PC-3 (cell line): Measurements from ENCODE around the gene DDO. TPM values are rescaled to one million over a fixed set of nuclear protein-coding genes. Genes with fewer than 3 reads are reported as not detected.

Experiments used
- ATAC-seq: fragments of 200-7000 bp; cut with Tn5 transposase; 2 replicates; pipeline ENCODE4 v1.9.1; 2020; ENCODE audit warnings: mild to moderate bottlenecking, moderate library complexity
- BruUV-seq: library from RNA; stranded (reverse); fragments of 400-500 nt; replicated peaks from 2 replicates; lab custom pipeline; 2021; lab: Mats Ljungman, UMichigan
- CTCF ChIA-PET: fragments of 300-600 bp; sonication (Branson Sonifier 250); formaldehyde crosslinking; loops from one replicate; lab custom pipeline; 2022; ENCODE audit warnings: antibody characterized with exemption; lab: Charles Lee
- POLR2A ChIA-PET: fragments of 300-600 bp; sonication (Branson Sonifier 250); formaldehyde crosslinking; loops from one replicate; lab custom pipeline; 2022; ENCODE audit warnings: antibody characterized with exemption; ENCODE audit not compliant: unreplicated experiment; lab: Charles Lee
- DNase-seq: peaks from one replicate; pipeline ENCODE4 v3.0.0-alpha.2; 2015
- H2AFZ ChIP-seq: fragments of 300-600 bp; sonication (generic); 2 replicates; pipeline ENCODE4 v1.6.0; 2016; ENCODE audit warnings: antibody characterized with exemption, low read length
- H3F3A ChIP-seq: fragments of 300-600 bp; sonication (generic); one replicate; pipeline ENCODE4 v1.6.0; 2017; ENCODE audit warnings: antibody characterized with exemption, low read length, control low read depth, mild to moderate bottlenecking; ENCODE audit not compliant: unreplicated experiment
- H3K27ac ChIP-seq: fragments of 300-600 bp; sonication (generic); 2 replicates; pipeline ENCODE4 v1.5.1; 2016; ENCODE audit warnings: mild to moderate bottlenecking, low read length
- H3K27me3 ChIP-seq: fragments of 300-600 bp; sonication (generic); 2 replicates; pipeline ENCODE4 v1.6.1; 2016; ENCODE audit warnings: low read length, mixed read lengths
- H3K36me3 ChIP-seq: fragments of 300-600 bp; sonication (generic); 2 replicates; pipeline ENCODE4 v1.6.1; 2016; ENCODE audit warnings: low read depth, mixed run types, low read length, mixed read lengths
- H3K4me1 ChIP-seq: fragments of 300-600 bp; sonication (generic); 2 replicates; pipeline ENCODE4 v1.5.1; 2016; ENCODE audit warnings: low read length; ENCODE audit not compliant: insufficient read depth
- H3K4me2 ChIP-seq: fragments of 300-600 bp; sonication (generic); 2 replicates; pipeline ENCODE4 v1.6.0; 2016; ENCODE audit warnings: low read length
- H3K4me3 ChIP-seq: fragments of 300-600 bp; sonication (generic); 2 replicates; pipeline ENCODE4 v1.5.1; 2016; ENCODE audit warnings: mild to moderate bottlenecking, low read length, mixed read lengths
- H3K79me2 ChIP-seq: fragments of 300-600 bp; sonication (generic); 2 replicates; pipeline ENCODE4 v1.6.1; 2017; ENCODE audit warnings: low read length, mixed read lengths
- H3K9ac ChIP-seq: fragments of 300-600 bp; sonication (generic); 2 replicates; pipeline ENCODE4 v1.6.0; 2016; ENCODE audit warnings: mild to moderate bottlenecking, low read length
- H3K9me2 ChIP-seq: fragments of 300-600 bp; sonication (generic); replicated peaks from 2 replicates; pipeline ENCODE4 v1.6.1; 2016; ENCODE audit warnings: mixed run types, low read length, mixed read lengths
- H3K9me3 ChIP-seq: fragments of 300-600 bp; sonication (generic); 2 replicates; pipeline ENCODE4 v1.6.1; 2016; ENCODE audit warnings: low read length, mixed read lengths
- H4K20me1 ChIP-seq: fragments of 300-600 bp; sonication (generic); 2 replicates; pipeline ENCODE4 v1.6.1; 2016; ENCODE audit warnings: low read length, mixed read lengths
- EZH2 ChIP-seq: fragments of 300-600 bp; sonication (generic); IDR thresholded peaks from one replicate; pipeline ENCODE4 v1.6.1; 2017; ENCODE audit warnings: antibody characterized with exemption, mild to moderate bottlenecking, low read length; ENCODE audit not compliant: unreplicated experiment
- EZH2phosphoT487 ChIP-seq: fragments of 300-600 bp; sonication (generic); IDR thresholded peaks from 2 replicates; pipeline ENCODE4 v1.6.1; 2018; ENCODE audit warnings: mild to moderate bottlenecking, antibody characterized with exemption, low read length, borderline replicate concordance
- intact Hi-C: fragments of 100-400 bp; cut with micrococcal nuclease; formaldehyde crosslinking; loops from 2 replicates; pipeline ENCODE4 v1.9.0; 2023
- total RNA-seq: library from RNA; depleted of rRNA; stranded (reverse); fragments of >200 nt; gene quantifications from 2 replicates; pipeline ENCODE4 v1.2.3, GENCODE V29; 2014
- TF ChIP-seq, protein P1 (sequence below): fragments of 300-600 bp; sonication (generic); conservative IDR thresholded peaks from 2 replicates; pipeline ENCODE4 v1.5.1; 2017; ENCODE audit warnings: antibody characterized with exemption, low read depth, mild to moderate bottlenecking, low read length

DDO gene
- total RNA-seq, 1 experiment from 2014 or later, result not detected

GRCh38 chr6:110440026-110440425 lies 24.7 kb upstream of the DDO start:
- H3K4me2 ChIP-seq, result no peak overlapping the region
- no peaks in the 10 kb centered on the region for H3K27me3 ChIP-seq
- H3F3A ChIP-seq, result no peaks in the 10 kb centered on the region
- no peaks in the 10 kb centered on the region for H4K20me1 ChIP-seq
- no peak overlapping the region for H3K4me3 ChIP-seq
- ATAC-seq (no peak), DNase-seq (no peak)
- H3K9me2 ChIP-seq, result no peaks in the 10 kb centered on the region
- H3K9me3 ChIP-seq, result no peaks in the 10 kb centered on the region
- POLR2A ChIA-PET, result no interaction called here
- intact Hi-C loops, result no loop called here
- H3K4me1 ChIP-seq, result no peaks in the 10 kb centered on the region
- H3K9ac ChIP-seq, result no peak overlapping the region
- no peak overlapping the region for H2AFZ ChIP-seq
- no TSS peak for BruUV-seq
- CTCF ChIA-PET, result no interaction called here
- H3K79me2 ChIP-seq, result no peaks in the 10 kb centered on the region
- no peak overlapping the region for H3K27ac ChIP-seq
- TF ChIP-seq EZH2phosphoT487, result no peak
- TF ChIP-seq, protein P1, sequence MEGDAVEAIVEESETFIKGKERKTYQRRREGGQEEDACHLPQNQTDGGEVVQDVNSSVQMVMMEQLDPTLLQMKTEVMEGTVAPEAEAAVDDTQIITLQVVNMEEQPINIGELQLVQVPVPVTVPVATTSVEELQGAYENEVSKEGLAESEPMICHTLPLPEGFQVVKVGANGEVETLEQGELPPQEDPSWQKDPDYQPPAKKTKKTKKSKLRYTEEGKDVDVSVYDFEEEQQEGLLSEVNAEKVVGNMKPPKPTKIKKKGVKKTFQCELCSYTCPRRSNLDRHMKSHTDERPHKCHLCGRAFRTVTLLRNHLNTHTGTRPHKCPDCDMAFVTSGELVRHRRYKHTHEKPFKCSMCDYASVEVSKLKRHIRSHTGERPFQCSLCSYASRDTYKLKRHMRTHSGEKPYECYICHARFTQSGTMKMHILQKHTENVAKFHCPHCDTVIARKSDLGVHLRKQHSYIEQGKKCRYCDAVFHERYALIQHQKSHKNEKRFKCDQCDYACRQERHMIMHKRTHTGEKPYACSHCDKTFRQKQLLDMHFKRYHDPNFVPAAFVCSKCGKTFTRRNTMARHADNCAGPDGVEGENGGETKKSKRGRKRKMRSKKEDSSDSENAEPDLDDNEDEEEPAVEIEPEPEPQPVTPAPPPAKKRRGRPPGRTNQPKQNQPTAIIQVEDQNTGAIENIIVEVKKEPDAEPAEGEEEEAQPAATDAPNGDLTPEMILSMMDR, result no peak
- TF ChIP-seq EZH2, result no peak
- no peaks in the 10 kb centered on the region for H3K36me3 ChIP-seq

- BruUV-seq, result no TSS peak
- Histone ChIP-seq H3K9me2 (no peaks in the 10 kb centered on the region), H3K36me3 (no peaks in the 10 kb centered on the region), H3K27me3 (no peaks in the 10 kb centered on the region), H3K4me1 (no peaks in the 10 kb centered on the region), H3K27ac (no peak overlapping the region), H3K4me3 (no peak overlapping the region), H3K4me2 (no peak overlapping the region), H4K20me1 (no peaks in the 10 kb centered on the region), H3K9me3 (no peaks in the 10 kb centered on the region), H3K9ac (no peak overlapping the region), H2AFZ (no peak overlapping the region), H3F3A (no peaks in the 10 kb centered on the region), H3K79me2 (no peaks in the 10 kb centered on the region)
- intact Hi-C loops, result no loop called here
- no peak for ATAC-seq
- TF ChIP-seq EZH2 (no peak), EZH2phosphoT487 (no peak)
- DNase-seq, result no peak
- POLR2A ChIA-PET, result no interaction called here
- CTCF ChIA-PET, result no interaction called here
These were observed 24.0 kb upstream of the DDO start for GRCh38 chr6:110439356-110439755.

- no peak for ATAC-seq
- H4K20me1 ChIP-seq, result no peaks in the 10 kb centered on the region
- H3K9me2 ChIP-seq, result no peaks in the 10 kb centered on the region
- no peaks in the 10 kb centered on the region for H3K9me3 ChIP-seq
- no peaks in the 10 kb centered on the region for H3F3A ChIP-seq
- no peak for TF ChIP-seq EZH2phosphoT487
- no peak for TF ChIP-seq EZH2
- TF ChIP-seq, protein P1, result no peak
- H3K27me3 ChIP-seq, result 0 out of 2 replicates have a peak, but pooled peaks cover 3% of the 10 kb centered on the region
- intact Hi-C loops, result no loop called here
- ChIA-PET CTCF (no interaction called here), POLR2A (no interaction called here)
- H3K79me2 ChIP-seq, result no peaks in the 10 kb centered on the region
- no peaks in the 10 kb centered on the region for H3K36me3 ChIP-seq
- no peak overlapping the region for H3K4me3 ChIP-seq
- DNase-seq, result no peak
- no peak overlapping the region for H3K9ac ChIP-seq
- H2AFZ ChIP-seq, result no peak overlapping the region
- no peak overlapping the region for H3K4me2 ChIP-seq
- no peak overlapping the region for H3K27ac ChIP-seq
- no TSS peak for BruUV-seq
- no peaks in the 10 kb centered on the region for H3K4me1 ChIP-seq
These were observed 19.7 kb upstream of the DDO start for GRCh38 chr6:110434961-110435602.
